Superior temporal gyrus (tissue), 1 donor: ENCODE data around the gene TJP3.

Experiments used
- DNase-seq: peaks from one replicate; pipeline ENCODE4 v3.0.0-alpha.2; 2016; ENCODE audit errors: extremely low spot score

Gene TJP3

GRCh38 chr19:3670796-3671679 is 37.1 kb upstream of the TJP3 start:
- no peak for DNase-seq

GRCh38 chr19:3671680-3672574 is 36.3 kb upstream of the TJP3 start:
- no peak for DNase-seq

DNA sequence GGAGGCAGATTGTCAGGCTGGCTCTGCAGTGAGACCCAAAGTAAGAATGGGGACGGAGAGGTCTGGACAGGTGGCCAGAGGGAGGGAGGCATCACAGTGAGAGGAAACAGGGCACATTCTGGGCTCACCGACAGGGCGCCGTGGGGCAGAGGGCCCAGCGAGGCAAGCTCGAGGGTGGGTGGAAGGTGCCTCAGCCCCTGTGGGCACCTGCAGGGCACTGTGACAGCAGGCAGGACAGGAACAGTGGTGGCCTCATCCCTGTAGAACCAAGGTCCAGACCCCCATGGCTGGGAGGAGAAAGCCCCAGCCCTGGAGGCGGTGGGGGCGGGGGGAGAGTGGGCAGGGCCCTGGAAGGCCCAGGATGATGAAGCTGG is 35.6 kb upstream of the TJP3 start:
- no peak for DNase-seq

DNA sequence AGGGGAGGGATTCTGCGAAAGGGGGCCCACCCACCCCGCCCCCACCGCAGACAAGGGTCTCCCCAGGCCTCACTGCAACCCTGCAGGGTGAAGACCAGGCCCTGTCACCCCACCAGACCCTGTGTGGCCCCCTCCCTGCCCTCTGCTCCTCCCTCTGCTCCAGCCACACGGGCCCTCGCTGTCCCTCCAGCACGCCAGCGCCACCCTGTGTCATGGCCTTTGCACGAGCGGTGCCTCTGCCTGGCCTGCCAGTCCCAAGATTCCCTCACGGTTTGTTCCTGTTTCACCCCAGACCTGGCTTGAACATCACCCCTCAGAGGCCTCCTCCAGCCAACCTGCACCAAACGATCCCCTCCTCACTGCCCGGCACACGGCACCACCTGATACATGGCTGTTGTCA is 35.2 kb upstream of the TJP3 start:
- no peak for DNase-seq

GRCh38 chr19:3673506-3674439 is 34.4 kb upstream of the TJP3 start:
- no peak for DNase-seq

- DNase-seq = no peak
Measured at GRCh38 chr19:3674784-3675543, 33.2 kb upstream of the TJP3 start.

DNA sequence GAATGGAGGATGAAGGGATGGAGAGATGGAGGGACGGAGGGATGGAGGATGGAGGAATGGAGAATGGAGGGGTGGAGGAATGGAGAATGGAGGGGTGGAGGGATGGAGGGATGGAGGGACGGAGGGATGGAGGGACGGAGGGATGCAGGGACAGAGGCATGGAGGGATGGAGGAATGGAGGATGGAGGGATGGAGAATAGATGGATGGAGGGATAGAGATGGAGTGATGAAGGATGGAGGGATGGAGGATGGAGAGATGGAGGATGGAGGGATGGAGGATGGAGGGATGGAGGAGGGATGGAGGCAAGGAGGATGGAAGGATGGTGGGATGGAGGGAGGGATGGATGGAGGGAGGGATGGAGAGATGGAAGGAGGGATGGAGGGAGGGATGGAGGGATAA is 30.0 kb upstream of the TJP3 start:
- no peak for DNase-seq

GRCh38 chr19:3679138-3679537 is 29.0 kb upstream of the TJP3 start:
- DNase-seq = no peak

GRCh38 chr19:3679581-3679980 is 28.6 kb upstream of the TJP3 start:
- no peak for DNase-seq

- DNase-seq = no peak
Measured at GRCh38 chr19:3680939-3681338, 27.2 kb upstream of the TJP3 start.

DNA sequence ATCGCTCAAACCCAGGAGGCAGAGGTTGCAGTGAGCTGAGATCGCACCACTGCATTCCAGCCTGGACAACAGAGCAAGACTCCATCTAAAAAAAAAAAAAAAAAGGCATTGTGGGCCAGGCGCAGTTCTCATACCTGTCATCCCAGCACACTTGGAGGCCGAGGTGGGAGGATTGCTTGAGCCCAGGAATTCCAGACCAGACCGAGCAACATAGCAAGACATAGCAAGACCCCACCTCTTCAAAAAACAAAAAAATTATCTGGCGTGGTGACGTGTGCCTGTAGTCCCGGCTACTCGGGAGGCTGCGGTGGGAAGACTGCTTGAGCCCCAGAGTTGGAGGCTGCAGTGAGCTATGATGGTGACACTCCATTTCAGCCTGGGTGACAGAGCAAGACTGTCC is 25.9 kb upstream of the TJP3 start:
- no peak for DNase-seq

DNA sequence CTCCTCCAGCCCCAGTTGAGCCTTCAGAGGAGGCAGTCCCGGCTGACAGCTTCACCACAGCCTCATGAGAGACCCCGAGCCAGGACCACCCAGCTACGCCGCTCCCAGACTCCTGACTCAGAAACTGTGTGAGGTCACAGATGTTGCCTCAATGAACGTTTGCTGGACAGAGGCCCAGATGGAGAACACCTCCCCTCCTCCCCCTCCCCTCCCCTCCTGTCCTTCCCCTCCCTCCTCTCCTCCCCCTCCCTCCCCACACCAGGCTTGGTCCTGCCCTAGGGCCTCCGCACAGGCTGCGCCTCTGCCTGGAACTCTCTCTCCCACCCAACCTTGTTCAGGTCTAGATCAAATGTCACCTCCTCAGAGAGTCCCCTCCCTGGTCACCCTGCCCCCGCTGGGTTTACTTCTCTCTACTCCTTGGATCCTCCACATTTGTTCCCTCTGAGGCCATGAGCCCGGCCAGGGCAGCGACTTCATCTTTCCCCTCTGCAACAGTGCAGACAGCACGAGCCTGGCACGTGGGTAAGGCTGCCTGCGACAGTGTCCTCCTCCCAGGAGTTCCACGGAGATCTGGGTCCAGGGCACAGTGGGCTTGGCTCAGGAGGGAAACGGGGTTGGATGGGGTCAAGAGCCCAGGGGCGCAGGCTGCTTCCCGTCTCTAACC is 25.3 kb upstream of the TJP3 start:
- no peak for DNase-seq

DNA sequence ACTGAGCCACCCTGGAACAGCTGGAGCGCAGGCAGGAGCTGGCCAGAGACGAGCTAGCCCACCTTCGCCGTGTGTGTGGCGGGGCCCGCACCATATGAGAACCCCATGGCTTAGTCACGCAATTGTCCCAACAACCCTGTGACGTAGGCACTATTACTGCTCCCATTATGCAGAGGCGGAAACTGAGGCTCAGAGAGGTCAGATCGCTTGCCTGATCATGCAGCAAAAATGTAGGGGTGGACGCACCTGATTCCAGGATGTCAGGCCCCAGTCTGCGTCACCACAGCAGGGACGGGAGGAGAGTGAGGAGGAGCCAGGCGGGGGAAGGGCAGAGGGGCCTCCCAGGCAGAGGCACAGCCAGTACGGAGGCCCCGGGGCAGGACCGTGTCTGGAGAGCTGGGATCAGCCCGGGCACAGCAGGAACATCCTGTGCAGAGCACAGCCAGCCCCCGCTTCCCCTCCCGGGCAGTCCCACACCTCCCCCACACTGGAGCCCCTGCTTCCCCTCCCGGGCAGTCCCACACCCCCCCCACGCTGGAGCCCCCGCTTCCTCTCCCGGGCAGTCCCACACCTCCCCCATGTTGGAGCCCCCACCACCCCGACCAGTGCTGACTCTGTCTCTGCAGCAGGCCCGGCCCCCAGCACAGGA is 24.7 kb upstream of the TJP3 start:
- no peak for DNase-seq

- DNase-seq = peak; percentile 17
Measured at GRCh38 chr19:3684054-3684816, 23.9 kb upstream of the TJP3 start.

GRCh38 chr19:3684817-3685410 is 23.3 kb upstream of the TJP3 start:
- DNase-seq = no peak

- DNase-seq = no peak
Measured at GRCh38 chr19:3687393-3687773, 20.8 kb upstream of the TJP3 start.

- DNase-seq = no peak
Measured at GRCh38 chr19:3687774-3688706, 20.1 kb upstream of the TJP3 start.
